HepG2 (cell line): ENCODE measurements around the gene ATP23. TPM values are rescaled to one million over a fixed set of nuclear protein-coding genes. Genes with fewer than 3 reads are reported as not detected.
A peak's percentile ranks its signal among the peaks of the same experiment; 100 is the strongest.

ENCODE experiments used
- CBX5 ChIP-seq: sonication (generic); formaldehyde crosslinking; IDR thresholded peaks from 2 replicates; pipeline ENCODE4 v1.4.0; 2020; ENCODE audit warnings: missing genetic modification reagents, borderline replicate concordance
- CREBL2 ChIP-seq: sonication (generic); formaldehyde crosslinking; IDR thresholded peaks from 2 replicates; pipeline ENCODE4 v1.8.1; 2023; ENCODE audit warnings: missing genetic modification reagents, mild to moderate bottlenecking, borderline replicate concordance
- DPF2 ChIP-seq: sonication (generic); formaldehyde crosslinking; IDR thresholded peaks from 2 replicates; pipeline ENCODE4 v1.4.0; 2020; ENCODE audit warnings: mild to moderate bottlenecking, low read depth, missing genetic modification reagents, borderline replicate concordance
- IRX3 ChIP-seq: sonication (generic); formaldehyde crosslinking; IDR thresholded peaks from 2 replicates; pipeline ENCODE4 v1.8.1; 2023; ENCODE audit warnings: mild to moderate bottlenecking, low read depth, missing genetic modification reagents, borderline replicate concordance
- MATR3 ChIP-seq: sonication (generic); formaldehyde crosslinking; IDR thresholded peaks from 2 replicates; pipeline ENCODE4 v1.4.0; 2020; ENCODE audit warnings: missing genetic modification reagents
- MIXL1 ChIP-seq: IDR thresholded peaks from 2 replicates; pipeline ENCODE4 v1.6.1; 2016
- SALL2 ChIP-seq: sonication (generic); formaldehyde crosslinking; IDR thresholded peaks from 2 replicates; pipeline ENCODE4 v1.8.1; 2023; ENCODE audit warnings: mild to moderate bottlenecking, missing genetic modification reagents, inconsistent platforms
- SMAD1 ChIP-seq: sonication (generic); formaldehyde crosslinking; IDR thresholded peaks from 2 replicates; pipeline ENCODE4 v1.4.0; 2020; ENCODE audit warnings: missing genetic modification reagents, low read depth, mild to moderate bottlenecking, borderline replicate concordance
- SMARCC2 ChIP-seq: fragments of 450-650 bp; IDR thresholded peaks from 2 replicates; pipeline ENCODE4 v1.6.1; 2017; ENCODE audit warnings: antibody characterized with exemption, mild to moderate bottlenecking
- SNAPC2 ChIP-seq: sonication (generic); formaldehyde crosslinking; IDR thresholded peaks from 2 replicates; pipeline ENCODE4 v1.8.1; 2022; ENCODE audit warnings: mild to moderate bottlenecking, missing genetic modification reagents
- SRSF1 ChIP-seq: fragments of 200-400 bp; formaldehyde crosslinking; optimal IDR thresholded peaks from 2 replicates; pipeline ENCODE3; 2017; ENCODE audit warnings: mild to moderate bottlenecking, low read depth, low read length, moderate library complexity
- U2AF1 ChIP-seq: fragments of 200-400 bp; formaldehyde crosslinking; optimal IDR thresholded peaks from 2 replicates; pipeline ENCODE3; 2017; ENCODE audit warnings: mild to moderate bottlenecking, low read depth, low read length
- WIZ ChIP-seq: sonication (generic); formaldehyde crosslinking; IDR thresholded peaks from 2 replicates; pipeline ENCODE4 v1.5.1; 2020; ENCODE audit warnings: mild to moderate bottlenecking, missing genetic modification reagents
- XBP1 ChIP-seq: sonication (generic); formaldehyde crosslinking; IDR thresholded peaks from 2 replicates; pipeline ENCODE4 v1.5.0; 2020; ENCODE audit warnings: missing genetic modification reagents
- ZNF121 ChIP-seq: sonication (generic); formaldehyde crosslinking; IDR thresholded peaks from 2 replicates; pipeline ENCODE4 v1.5.0; 2020; ENCODE audit warnings: mild to moderate bottlenecking, missing genetic modification reagents
- ZNF230 ChIP-seq: sonication (generic); formaldehyde crosslinking; IDR thresholded peaks from 2 replicates; pipeline ENCODE4 v1.4.0; 2020; ENCODE audit warnings: mild to moderate bottlenecking, missing genetic modification reagents
- ZNF3 ChIP-seq: IDR thresholded peaks from 2 replicates; pipeline ENCODE4 v1.7.0; 2017; ENCODE audit warnings: inconsistent platforms
- ZNF331 ChIP-seq: sonication (generic); formaldehyde crosslinking; IDR thresholded peaks from 2 replicates; pipeline ENCODE4 v1.4.0; 2020; ENCODE audit warnings: missing genetic modification reagents
- polyA plus RNA-seq, 8 experiments: library from polyadenylated mRNA; depleted of rRNA in 3 of 8; stranded (reverse) in 7 of 8; unstranded in 1 of 8; fragments of >200 nt; fragmentation: Illumina TruSeq in 4 of 8; extraction: Trizol in 4 of 8; gene quantifications; 2 replicates each; pipeline versions ENCODE4 v1.2.1 to v1.2.3, GENCODE V29; 2011 to 2016; ENCODE audit warnings: low read depth in 4 of 8, missing spikeins in 1 of 8, mixed read lengths in 1 of 8; ENCODE audit not compliant: insufficient read depth in 1 of 8
- total RNA-seq, 5 experiments: library from RNA; depleted of rRNA; stranded (reverse); fragments of >200 nt; fragmentation: Illumina TruSeq; extraction: Trizol; gene quantifications; 2 replicates each; pipeline ENCODE4 v1.2.3, GENCODE V29; 2016; ENCODE audit warnings: low read depth in 1 of 5
- TF ChIP-seq, protein P1 (sequence below): sonication (generic); formaldehyde crosslinking; IDR thresholded peaks from 2 replicates; pipeline ENCODE4 v1.4.0; 2020; ENCODE audit warnings: mild to moderate bottlenecking, missing genetic modification reagents, borderline replicate concordance
- TF ChIP-seq, protein P2 (sequence below): IDR thresholded peaks from 2 replicates; pipeline ENCODE4 v1.6.1; 2012; ENCODE audit warnings: low read depth, low read length, improper control_type of control experiment
- TF ChIP-seq, protein P3 (sequence below): IDR thresholded peaks from 2 replicates; pipeline ENCODE4 v1.6.1; 2016; ENCODE audit warnings: low read depth, control low read depth
- TF ChIP-seq, protein P4 (sequence below): IDR thresholded peaks from 2 replicates; pipeline ENCODE4 v1.6.1; 2016; ENCODE audit warnings: low read depth
- TF ChIP-seq, protein P5 (sequence below): sonication (generic); formaldehyde crosslinking; IDR thresholded peaks from 2 replicates; pipeline ENCODE4 v1.5.0; 2020; ENCODE audit warnings: missing genetic modification reagents

Gene ATP23
- total and polyA plus RNA-seq, 2 of the 13 experiments (the other 11 are each of a cell fraction or from before 2014, with no cell fraction given): 12.1 to 14.7 TPM

DNA sequence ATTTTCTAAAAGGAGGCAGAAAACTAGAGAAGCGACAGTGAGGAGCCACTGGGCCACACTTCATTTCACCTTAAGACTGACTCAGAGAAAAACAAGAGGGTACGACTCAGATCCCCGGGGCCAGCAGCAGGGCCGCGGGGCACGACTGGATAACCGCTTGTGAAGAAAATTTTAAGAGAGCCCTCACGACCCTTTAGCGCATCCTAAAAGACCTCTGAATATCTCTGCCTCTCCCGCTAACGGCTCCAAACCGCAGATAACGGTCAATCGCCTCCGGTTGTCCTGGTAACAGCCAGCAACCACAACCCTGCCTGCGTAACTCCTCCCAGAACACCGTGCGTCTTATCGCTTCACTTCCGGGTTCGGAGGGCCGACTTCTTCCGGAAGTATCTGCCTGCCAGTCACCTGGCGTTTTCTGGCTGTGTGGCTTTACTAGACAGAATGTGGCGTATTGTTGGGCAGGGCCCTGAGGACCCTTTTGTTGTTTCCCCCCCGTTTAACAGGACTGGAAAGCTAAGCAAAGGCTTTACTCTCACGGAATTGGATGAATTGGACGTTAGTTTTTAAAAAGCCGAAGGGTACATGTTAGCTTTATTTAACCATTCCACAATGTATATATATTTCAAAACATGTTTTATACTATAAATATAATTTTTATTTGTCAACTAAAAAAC lies 5.4 kb upstream of the ATP23 start (continued):
- TF ChIP-seq DPF2: no peak
- TF ChIP-seq, protein P1, sequence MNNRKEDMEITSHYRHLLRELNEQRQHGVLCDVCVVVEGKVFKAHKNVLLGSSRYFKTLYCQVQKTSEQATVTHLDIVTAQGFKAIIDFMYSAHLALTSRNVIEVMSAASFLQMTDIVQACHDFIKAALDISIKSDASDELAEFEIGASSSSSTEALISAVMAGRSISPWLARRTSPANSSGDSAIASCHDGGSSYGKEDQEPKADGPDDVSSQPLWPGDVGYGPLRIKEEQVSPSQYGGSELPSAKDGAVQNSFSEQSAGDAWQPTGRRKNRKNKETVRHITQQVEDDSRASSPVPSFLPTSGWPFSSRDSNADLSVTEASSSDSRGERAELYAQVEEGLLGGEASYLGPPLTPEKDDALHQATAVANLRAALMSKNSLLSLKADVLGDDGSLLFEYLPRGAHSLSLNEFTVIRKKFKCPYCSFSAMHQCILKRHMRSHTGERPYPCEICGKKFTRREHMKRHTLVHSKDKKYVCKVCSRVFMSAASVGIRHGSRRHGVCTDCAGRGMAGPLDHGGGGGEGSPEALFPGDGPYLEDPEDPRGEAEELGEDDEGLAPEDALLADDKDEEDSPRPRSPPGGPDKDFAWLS: no peak
- no peak for TF ChIP-seq SALL2 (CRISPR knock-in tag)
- no peak for TF ChIP-seq SNAPC2 (CRISPR knock-in tag)
- TF ChIP-seq U2AF1: no peak
- no peak for TF ChIP-seq SRSF1
- TF ChIP-seq ZNF121: no peak
- TF ChIP-seq CREBL2 (CRISPR knock-in tag): no peak
- no peak for TF ChIP-seq ZNF3 (CRISPR knock-in tag)
- TF ChIP-seq CBX5: peak; percentile 29; the same call in 1 of the 2 replicates
- 0 out of 2 replicates have a peak, but pooled peaks have one; percentile 23 for TF ChIP-seq MIXL1 (CRISPR knock-in tag)
- TF ChIP-seq, protein P2, sequence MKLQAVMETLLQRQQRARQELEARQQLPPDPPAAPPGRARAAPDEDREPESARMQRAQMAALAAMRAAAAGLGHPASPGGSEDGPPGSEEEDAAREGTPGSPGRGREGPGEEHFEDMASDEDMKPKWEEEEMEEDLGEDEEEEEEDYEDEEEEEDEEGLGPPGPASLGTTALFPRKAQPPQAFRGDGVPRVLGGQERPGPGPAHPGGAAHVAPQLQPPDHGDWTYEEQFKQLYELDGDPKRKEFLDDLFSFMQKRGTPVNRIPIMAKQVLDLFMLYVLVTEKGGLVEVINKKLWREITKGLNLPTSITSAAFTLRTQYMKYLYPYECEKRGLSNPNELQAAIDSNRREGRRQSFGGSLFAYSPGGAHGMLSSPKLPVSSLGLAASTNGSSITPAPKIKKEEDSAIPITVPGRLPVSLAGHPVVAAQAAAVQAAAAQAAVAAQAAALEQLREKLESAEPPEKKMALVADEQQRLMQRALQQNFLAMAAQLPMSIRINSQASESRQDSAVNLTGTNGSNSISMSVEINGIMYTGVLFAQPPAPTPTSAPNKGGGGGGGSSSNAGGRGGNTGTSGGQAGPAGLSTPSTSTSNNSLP: no peak
- TF ChIP-seq, protein P3, sequence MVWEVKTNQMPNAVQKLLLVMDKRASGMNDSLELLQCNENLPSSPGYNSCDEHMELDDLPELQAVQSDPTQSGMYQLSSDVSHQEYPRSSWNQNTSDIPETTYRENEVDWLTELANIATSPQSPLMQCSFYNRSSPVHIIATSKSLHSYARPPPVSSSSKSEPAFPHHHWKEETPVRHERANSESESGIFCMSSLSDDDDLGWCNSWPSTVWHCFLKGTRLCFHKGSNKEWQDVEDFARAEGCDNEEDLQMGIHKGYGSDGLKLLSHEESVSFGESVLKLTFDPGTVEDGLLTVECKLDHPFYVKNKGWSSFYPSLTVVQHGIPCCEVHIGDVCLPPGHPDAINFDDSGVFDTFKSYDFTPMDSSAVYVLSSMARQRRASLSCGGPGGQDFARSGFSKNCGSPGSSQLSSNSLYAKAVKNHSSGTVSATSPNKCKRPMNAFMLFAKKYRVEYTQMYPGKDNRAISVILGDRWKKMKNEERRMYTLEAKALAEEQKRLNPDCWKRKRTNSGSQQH (CRISPR knock-in tag): peak; percentile 79; the same call in 1 of the 2 replicates
- no peak for TF ChIP-seq IRX3 (CRISPR knock-in tag)
- no peak for TF ChIP-seq SMARCC2
- TF ChIP-seq MATR3: no peak
- no peak for TF ChIP-seq XBP1 (CRISPR knock-in tag)
- TF ChIP-seq, protein P4, sequence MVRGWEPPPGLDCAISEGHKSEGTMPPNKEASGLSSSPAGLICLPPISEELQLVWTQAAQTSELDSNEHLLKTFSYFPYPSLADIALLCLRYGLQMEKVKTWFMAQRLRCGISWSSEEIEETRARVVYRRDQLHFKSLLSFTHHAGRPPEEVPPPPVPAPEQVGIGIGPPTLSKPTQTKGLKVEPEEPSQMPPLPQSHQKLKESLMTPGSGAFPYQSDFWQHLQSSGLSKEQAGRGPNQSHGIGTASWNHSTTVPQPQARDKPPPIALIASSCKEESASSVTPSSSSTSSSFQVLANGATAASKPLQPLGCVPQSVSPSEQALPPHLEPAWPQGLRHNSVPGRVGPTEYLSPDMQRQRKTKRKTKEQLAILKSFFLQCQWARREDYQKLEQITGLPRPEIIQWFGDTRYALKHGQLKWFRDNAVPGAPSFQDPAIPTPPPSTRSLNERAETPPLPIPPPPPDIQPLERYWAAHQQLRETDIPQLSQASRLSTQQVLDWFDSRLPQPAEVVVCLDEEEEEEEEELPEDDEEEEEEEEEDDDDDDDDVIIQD (CRISPR knock-in tag): peak; percentile 80
- TF ChIP-seq WIZ (CRISPR knock-in tag): peak; percentile 46; the same call in 1 of the 2 replicates
- TF ChIP-seq, protein P5, sequence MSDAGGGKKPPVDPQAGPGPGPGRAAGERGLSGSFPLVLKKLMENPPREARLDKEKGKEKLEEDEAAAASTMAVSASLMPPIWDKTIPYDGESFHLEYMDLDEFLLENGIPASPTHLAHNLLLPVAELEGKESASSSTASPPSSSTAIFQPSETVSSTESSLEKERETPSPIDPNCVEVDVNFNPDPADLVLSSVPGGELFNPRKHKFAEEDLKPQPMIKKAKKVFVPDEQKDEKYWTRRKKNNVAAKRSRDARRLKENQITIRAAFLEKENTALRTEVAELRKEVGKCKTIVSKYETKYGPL (CRISPR knock-in tag): no peak
- TF ChIP-seq SMAD1 (CRISPR knock-in tag): no peak; the same call in 1 of the 2 replicates
- 0 out of 2 replicates have a peak, but pooled peaks have one; percentile 47 for TF ChIP-seq ZNF230 (CRISPR knock-in tag)
- TF ChIP-seq ZNF331 (CRISPR knock-in tag): peak; percentile 70; the same call in 1 of the 2 replicates
